Metanephros (tissue), 1 donor: ENCODE data around the gene HLA-DQA1. TPM values are rescaled to one million over a fixed set of nuclear protein-coding genes. Genes with fewer than 3 reads are reported as not detected.

Source experiments
- total RNA-seq: library from RNA; depleted of rRNA; stranded (reverse); fragments of >200 nt; gene quantifications from one replicate; pipeline ENCODE4 v1.2.3, GENCODE V29; 2014

The HLA-DQA1 gene
- total RNA-seq, result 4.4 TPM

DNA sequence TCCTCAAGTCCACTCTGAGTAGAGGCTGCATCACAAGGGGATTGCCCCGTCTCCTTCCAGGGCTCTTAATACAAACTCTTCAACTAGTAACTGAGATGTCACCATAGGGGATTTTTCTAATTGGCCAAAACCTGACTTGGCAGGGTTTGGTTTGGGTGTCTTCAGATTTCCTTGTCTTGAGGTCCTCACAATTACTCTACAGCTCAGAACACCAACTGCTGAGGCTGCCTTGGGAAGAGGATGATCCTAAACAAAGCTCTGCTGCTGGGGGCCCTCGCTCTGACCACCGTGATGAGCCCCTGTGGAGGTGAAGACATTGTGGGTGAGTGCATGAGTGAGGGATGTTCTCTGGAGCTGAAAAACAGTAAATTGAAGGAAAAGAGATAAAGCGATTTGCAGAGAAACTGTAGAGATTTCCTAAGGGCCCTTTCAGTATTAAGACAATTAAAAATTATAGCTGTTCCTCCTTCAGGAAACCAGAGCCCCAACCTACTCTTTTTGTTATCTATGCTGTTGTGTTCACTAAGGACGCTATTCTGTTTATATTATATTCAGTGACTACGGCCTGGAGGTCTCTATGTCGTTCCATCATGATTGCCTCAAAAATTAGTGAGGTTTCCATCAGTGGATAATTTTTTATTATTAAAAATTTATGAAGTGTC is at the start of gene HLA-DQA1:
TSS of gene HLA-DQA1 (plus strand) at position 188 of the 662 bp plus-strand sequence. CDS start at position 241, 53 bp downstream.

DNA sequence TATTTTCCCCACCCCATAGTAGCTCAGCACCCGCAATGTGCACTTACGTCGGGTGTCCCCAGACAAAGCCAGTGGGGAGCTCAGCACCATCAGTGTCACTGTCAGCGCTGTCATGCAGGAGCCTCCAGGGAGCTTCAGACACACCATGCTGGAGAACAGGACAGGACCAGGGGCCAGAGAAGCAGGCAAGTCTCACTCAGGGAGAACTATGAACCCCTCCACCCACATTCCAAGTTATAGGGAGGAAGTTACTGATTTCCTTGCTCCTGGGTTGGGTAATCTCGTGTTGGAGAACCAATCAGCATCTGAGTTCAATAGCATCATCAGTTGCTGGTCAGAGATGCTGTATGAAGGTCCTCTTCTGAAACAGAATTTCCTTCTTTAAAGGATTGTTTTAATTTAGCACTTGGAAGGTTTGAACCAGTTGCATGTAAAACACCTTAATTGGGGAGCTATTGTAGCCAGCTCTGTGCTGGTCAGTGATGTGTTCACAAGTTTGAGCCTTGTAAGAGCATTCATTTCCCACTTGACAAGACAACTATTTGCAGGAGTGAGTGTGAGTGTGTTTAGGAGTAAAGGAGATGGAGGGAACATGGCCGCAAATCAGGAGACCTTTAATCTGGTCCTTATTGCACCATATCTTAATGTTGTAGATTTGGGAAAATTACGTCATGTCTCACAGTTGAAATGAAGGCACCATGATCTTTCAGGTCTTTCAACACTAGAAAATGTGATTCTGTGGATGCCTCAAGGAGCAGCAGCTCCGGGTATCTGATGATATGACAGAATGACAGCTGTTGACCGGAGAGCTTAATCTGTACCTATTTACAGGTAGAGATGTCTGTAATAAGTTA is 47.4 kb upstream of the HLA-DQA1 start, which contains the start of gene HLA-DRB1:
TSS of gene HLA-DRB1 (minus strand) at position 253 of the 854 bp plus-strand sequence. CDS start at position 147, 106 bp downstream.

DNA sequence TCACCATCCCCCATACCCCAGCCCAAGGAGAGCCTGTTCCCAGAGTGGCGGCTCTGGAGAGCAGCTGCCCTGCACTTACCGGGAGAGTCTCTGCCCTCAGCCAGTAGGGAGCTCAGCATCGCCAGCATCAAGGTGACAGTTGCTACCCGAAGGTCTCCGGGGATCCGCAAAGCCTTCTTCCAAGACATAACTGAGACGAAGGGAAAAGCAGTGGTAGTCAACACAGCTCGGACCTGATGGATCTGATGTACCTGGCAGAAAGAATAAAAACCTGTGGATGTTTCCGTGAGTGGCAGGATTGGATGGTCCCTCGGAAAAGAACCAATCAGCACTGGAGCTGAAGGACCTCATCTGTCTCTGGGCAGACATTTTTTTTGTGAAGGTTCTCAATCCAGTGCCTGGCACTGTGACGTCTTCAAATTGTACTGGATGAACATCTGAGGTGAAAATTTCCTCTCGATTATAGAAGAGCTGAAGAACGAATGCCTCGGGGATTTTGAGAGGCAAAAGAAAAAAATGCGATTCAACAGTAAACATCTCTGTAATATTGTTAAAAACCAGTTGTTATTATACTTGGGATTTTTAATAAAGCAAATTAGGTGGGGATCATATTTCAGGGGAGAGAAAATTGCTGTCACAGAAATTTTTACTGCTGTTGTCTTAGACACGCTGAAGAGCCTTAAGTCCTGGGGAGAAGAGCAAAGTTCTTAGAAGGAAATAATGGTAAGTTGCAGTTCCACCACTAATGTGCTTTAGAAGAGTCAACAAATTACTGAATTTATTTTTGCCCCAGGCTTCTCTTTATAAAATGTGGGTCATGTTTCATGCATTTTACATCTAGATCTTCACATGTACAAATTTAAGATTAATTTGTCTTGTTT is 29.5 kb downstream of the HLA-DQA1 start, which contains the start of gene HLA-DQB1:
TSS of gene HLA-DQB1 (minus strand) at position 238 of the 881 bp plus-strand sequence. CDS start at position 188, 50 bp downstream.

Other genes starting within 250 kb of the HLA-DQA1 start
- gene BTNL2, start 230.2 kb upstream of the HLA-DQA1 start, total RNA-seq, result not detected
- 136 TPM for gene HLA-DRA, start 197.5 kb upstream of the HLA-DQA1 start, total RNA-seq
- 1.8 TPM for gene HLA-DRB5, start 107.1 kb upstream of the HLA-DQA1 start, total RNA-seq
- gene HLA-DRB1, start 47.6 kb upstream of the HLA-DQA1 start, total RNA-seq, result 31.2 TPM
- 3.0 TPM for gene HLA-DQB1, start 29.3 kb downstream of the HLA-DQA1 start, total RNA-seq
- gene HLA-DQA2, start 104.0 kb downstream of the HLA-DQA1 start, total RNA-seq, result 1.3 TPM
- gene HLA-DQB2, start 126.1 kb downstream of the HLA-DQA1 start, total RNA-seq, result not detected
- 0.88 TPM for gene HLA-DOB, start 179.6 kb downstream of the HLA-DQA1 start, total RNA-seq
- gene TAP2, start 201.3 kb downstream of the HLA-DQA1 start, total RNA-seq, result 36.3 TPM
- gene PSMB8, start 206.6 kb downstream of the HLA-DQA1 start, total RNA-seq, result 23.8 TPM
- 22.2 TPM for gene TAP1, start 216.3 kb downstream of the HLA-DQA1 start, total RNA-seq
- 11.2 TPM for gene PSMB9, start 216.8 kb downstream of the HLA-DQA1 start, total RNA-seq